Jurkat, Clone E6-1 (cell line): ENCODE measurements around the gene USP33. TPM values are rescaled to one million over a fixed set of nuclear protein-coding genes. Genes with fewer than 3 reads are reported as not detected.
A peak's percentile ranks its signal among the peaks of the same experiment; 100 is the strongest.
"Not testable (repeated sequence)": the region's sequence is repeated elsewhere in the genome, so short reads cannot be mapped to it uniquely, and the experiment has no call there.

ENCODE experiments used
- DNase-seq: peaks from one replicate; pipeline ENCODE4 v3.0.0-alpha.2; 2011; ENCODE audit warnings: low read depth, low spot score
- H3K4me3 ChIP-seq: 2 replicates; pipeline ENCODE4 v1.5.1; 2011; ENCODE audit warnings: mild to moderate bottlenecking, low read length, control low read depth, moderate library complexity
- polyA plus RNA-seq: library from polyadenylated mRNA; unstranded; fragments of >200 nt; gene quantifications from one replicate; pipeline ENCODE4 v1.2.1, GENCODE V29; 2012; ENCODE audit warnings: missing spikeins; ENCODE audit not compliant: insufficient read length, insufficient read depth

Gene USP33
- 21.0 TPM for polyA plus RNA-seq

DNA sequence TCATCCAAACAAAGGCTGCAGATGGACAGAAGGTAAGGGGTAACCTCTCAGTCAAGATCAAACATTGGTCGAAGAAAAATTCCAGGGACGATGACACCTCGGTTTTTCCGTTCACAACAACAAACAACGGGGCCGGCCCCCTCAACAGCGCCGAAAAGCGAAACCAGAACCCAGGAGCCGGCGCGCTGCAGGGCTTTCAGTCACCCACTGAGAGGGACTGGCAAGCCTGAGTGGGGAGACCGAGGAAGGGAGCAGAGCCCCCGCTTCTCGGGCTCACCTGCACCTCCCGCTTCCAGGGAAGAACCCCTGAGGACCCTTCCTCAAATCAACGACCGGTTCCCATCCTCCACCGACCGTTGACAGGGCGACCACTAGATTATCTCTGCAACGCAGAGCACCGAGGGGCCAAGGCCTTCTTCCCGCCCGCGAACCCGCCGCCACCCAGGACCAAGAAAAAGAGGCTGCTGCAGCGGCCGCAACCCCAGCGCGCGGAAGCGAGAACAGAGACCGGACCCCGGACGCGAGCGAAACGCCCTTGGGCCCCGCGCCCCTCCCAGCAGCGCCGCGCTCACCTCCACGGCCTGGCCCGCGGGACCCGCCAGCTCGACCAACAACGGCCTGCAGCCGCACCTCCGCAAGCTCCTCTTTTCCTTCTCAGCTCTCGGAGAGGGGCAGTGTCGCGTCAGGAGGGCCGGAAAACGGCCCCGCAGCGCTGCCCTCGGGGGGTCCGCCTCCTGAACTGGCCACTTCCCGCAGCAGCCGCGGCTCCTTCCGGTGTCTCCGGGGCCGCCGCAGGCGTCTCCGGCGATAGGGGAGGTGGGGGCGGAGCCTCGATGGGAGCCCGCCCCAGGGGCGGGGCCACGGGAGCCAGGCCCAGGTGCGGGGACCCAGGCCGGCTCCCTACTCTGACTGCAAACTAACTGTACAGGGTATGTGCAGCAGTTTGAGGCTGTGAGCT lies at the start of gene USP33:
Gene USP33, minus strand, starts transcription at position 782 of the 958 bp plus-strand sequence. CDS start 18,155 bp downstream, outside the sequence.
- peak within 1 kb of the TSS; percentile 90 for H3K4me3 ChIP-seq
- peak; percentile 73 for DNase-seq

DNA sequence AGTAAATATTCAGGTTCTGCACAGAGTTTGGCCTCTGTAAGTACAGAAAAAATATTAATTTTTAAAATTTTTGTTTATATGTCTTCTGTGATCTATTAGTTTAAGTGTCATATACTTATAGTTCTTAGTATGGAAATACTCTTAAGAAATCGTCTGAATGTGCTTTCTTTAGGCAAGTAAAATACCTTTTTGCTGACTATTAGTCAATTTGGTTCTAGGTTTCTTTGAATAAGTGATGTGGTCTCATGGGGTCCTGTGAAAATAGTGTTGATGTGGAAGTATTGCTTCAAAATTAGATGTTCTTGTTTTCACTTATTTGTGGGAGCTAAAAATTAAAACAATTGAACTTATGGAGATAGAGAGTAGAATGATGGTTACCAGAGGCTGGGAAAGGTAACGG lies 43.7 kb upstream of the USP33 start:
- no peak for DNase-seq
- H3K4me3 ChIP-seq = no peak overlapping the region

DNA sequence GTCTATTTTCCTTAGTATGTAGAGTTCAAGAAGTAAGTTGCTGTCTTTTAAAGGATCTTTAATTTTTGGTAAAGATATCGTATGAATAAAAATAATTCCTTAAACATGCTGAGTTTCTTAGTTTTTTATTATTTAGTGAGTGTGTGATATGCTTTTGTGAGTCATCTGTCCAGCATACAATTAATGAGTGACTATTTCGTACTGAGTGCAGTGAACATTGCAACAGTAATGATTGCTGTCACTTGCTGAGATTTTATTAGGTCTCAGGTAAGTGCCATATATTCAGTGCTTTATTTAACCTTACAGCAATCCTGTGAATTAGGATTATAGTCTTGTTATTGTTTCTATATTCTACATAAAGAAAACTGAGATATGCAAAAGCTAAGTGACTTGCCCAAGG lies 42.4 kb upstream of the USP33 start:
- no peak overlapping the region for H3K4me3 ChIP-seq
- DNase-seq = no peak

DNA sequence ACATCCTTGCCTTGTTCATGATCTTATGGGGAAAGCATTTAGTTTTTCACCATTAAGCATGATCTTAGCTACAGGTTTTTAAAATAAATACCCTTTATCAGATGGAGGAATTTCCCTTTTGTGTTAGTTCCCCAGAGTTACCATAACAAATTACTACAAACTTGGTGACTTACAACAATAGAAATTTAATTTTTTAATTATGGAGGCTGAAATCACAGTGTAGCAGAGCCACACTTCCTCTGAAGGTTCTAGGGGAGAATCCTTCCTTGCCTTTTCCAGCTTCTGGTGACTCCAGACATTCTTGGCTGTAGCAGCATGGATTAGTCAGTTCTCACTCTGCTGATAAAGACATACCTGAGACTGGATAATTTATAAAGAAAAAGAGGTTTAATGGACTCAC lies 38.3 kb upstream of the USP33 start:
- H3K4me3 ChIP-seq = no peak overlapping the region
- DNase-seq = no peak

DNA sequence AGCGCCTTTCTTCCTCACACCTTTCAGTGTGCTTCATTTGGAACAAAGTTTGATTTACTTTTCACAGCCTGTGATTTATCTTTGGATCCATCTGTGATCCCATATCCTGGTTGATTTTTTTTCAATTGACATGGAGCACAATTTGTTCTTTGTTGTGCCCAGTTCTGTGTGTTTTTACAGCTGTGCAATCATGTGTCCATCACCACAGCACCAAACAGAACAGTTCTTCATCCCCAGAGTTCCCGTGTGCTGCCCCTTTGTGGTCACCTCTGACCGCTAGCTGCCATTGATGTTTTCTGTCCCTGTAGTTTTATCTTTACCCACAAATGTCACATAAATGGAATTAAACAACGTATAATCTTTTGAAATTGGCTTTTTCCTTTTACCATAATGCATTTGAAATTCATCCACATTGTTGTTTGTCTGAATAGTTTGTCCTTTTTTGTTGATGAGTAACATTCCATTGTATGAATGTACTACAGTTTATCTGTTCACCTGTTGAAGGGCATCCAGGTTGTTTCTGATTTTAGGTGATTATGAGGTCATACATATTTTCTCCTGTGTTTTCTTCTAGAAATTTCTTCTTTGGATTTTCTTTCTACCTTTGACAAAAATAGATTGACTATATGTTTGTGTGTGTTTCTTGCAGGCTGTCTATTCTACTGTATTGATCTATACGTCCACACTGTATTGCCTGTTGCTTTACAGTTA lies 37.2 kb upstream of the USP33 start:
- no peak for DNase-seq
- no peak overlapping the region for H3K4me3 ChIP-seq

DNA sequence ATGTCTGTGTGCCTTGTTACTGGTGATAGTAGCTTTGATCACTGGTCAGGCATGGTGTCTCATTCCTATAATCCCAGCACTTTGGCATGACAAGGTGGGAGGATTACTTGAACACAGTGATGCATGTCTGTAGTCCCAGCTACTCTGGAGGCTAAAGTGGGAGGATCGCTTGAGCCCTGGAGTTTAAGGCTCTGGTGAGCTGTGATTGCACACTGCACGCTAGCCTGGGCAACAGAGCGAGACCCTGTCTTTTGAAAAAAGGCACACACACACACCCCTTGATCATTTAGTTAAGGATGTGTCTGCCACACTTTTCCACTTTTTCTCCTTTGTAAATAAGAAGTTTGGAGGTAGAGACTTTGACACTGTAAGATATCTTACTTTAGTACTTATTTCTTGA lies 34.9 kb upstream of the USP33 start:
- DNase-seq = no peak
- no peak overlapping the region for H3K4me3 ChIP-seq

DNA sequence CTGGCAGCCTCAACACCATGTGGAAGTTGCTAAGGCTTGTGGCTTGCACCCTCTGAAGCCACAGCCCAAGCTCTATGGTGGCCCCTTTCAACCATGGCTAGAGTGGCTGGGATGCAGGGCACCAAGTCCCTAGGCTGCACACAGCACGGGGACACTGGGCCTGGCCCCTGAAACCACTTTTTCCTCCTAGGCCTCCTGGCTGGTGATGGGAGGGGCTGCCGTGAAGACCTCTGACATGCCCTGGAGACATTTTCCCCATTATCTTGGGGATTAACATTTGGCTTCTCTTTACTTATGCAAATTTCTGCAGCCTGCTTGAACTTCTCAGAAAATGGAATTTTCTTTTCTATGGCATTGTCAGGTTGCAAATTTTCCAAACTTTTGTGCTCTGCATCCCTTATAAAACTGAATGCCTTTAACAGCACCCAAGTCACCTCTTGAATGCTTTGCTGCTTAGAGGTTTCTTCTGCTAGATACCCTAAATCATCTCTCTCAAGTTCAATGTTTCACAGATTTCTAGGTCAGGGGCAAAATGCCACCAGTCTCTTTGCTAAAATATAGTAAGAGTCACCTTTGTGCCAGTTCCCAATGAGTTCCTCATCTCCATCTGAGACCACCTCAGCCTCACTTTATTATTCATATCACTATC lies 26.6 kb upstream of the USP33 start:
- not testable (repeated sequence) for H3K4me3 ChIP-seq, DNase-seq

DNA sequence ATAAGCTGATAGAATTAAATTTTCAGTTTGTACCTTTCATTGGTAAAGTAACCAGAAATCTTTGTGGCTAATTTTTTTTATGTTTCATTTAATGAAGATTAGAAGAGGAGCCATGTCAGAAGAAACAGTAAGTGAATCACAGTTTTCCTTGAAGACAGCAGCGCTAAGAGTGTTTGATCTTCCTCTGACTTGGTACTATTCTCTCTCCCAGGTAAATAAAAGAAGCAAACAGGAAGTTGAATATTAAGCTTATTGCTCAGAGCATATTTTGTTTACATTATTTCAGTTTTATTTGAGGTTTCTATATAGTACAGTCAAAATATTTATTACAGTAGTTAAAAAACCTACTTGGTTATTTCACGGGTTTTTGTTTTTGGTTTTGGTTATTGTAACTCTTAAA lies 23.5 kb upstream of the USP33 start:
- H3K4me3 ChIP-seq = no peak overlapping the region
- DNase-seq = no peak

DNA sequence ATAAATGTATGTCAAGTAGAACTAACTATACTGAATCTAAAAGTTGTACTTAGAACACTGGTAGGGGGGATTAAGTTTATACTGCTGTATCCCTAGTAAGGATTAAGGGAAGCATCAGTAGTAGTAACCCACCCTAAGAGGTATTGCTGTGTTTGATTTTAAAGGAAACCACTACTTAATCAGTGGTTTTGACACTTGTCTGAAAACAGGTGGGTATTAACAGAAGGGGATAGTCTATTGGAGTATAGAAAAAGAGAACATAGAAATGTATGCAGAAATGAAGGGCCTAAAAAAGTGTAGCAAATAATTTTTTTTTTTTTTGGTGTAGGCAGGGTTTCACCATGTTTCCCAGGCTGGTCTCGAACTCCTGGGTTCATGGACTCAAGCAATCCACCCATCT lies 22.0 kb upstream of the USP33 start:
- H3K4me3 ChIP-seq = no peak overlapping the region
- DNase-seq = no peak

DNA sequence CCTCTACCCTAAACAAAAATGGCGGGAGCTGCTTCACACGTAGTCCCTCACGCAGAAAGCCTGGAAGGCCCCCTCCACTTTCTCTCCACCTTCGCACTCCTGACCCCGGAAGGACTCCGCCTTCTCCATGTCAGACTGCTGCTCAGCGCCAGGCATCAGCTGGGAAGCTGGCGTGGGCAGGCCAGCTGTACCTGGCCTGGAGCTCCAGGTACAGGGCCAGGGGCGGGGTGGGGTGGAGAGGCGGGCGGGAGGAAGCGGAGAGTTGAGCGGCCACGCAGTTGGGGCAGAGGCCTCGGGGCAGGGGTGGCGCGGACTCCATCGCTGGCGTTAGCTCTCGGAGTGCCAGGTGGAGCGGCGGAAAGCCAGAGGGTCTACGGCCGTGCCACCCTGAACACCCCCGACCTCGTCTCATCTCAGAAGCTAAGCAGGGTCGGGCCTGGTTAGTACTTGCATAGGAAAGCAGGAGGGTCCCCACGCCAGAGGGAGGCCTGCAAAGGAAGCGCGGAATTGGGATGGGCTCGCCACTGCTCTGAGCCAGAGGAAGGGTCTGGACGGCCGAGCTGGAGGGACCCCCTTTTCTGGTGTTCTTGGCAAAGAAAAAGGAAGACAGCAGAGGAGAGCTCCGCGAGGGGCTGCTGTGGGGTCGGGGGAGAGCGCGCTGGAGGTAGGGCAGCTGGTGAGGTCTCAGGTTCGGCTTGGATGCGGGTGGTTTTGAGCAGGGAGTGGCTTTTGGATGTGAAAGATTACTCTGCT lies 20.1 kb upstream of the USP33 start, which contains the start of gene MIGA1:
Gene MIGA1, plus strand, starts transcription at position 121 of the 753 bp plus-strand sequence. CDS start 3,604 bp downstream, outside the sequence.
- DNase-seq = peak; percentile 92
- H3K4me3 ChIP-seq = peak within 1 kb of the TSS; percentile 94

DNA sequence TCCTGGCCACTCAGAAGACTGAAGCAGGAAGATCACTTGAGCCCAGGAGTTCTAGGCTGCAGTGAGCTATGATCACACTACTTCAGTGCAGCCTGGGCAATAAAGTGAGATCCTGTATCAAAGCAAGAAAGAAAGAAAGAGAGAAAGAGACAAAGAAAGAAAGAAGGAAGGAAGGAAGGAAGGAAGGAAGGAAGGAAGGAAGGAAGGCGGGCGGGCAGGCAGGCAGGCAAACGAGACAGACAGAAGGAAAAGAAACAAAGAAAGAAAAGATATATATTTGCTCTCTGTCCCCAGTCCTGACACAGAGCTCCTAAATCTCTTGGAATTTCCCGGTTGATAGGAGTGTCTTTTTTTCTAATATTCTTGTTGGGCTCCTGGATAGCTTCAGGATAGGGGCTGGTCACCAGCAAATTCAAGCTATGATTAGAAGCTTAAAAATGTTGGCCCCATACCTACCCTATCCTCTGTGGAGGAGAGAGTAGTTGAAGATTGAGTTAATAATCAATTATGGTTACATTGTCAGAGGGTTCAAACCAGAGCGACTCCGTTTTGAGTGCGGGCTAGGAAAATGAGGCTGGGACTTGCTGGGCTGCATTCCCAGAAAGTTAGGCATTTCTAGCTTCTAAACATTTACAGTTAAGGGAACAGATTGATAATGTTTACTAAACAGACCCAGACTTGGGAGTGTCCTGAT lies 16.5 kb upstream of the USP33 start:
- H3K4me3 ChIP-seq = no peak overlapping the region
- DNase-seq = no peak

DNA sequence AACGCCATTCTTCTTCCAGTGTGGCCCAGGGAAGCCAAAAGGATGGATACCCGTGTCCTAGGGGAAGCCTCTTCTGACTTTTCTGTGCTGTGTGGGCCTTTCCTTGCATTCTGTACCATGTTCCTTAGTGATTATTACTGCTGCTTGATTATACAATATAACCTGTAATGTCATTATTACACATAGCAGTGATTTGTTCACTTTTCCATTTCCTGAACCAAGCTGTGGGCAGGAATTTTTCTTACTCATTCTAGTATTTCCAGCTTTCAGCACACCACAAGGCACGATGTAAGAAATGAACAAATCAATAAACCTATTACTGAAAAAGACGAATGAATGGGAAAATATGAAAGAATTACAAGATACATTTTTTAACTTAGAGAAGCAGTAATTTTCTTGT lies 8.4 kb upstream of the USP33 start:
- no peak for DNase-seq

DNA sequence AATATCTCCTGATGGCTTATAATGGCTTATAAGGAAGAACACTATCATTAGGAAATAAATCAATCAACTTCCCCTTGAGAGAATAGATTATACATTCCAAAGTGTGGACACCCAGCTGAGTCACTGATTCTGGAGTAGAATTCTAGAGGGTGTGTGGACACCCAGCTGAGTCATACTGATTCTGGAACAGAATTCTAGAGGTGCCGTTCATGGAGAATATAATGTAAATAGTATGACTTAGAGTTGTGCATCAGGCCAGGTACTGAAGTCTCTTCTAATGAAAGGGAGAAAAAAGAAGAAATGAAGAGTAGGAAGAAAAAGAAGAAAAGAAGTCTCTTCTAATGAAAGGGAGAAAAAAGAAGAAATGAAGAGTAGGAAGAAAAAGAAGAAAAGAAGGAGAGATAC lies 2.4 kb upstream of the USP33 start:
- H3K4me3 ChIP-seq = no peak overlapping the region
- no peak for DNase-seq

More for the DNA sequence above, 8.4 kb upstream of the USP33 start:
- no peak overlapping the region for H3K4me3 ChIP-seq

DNA sequence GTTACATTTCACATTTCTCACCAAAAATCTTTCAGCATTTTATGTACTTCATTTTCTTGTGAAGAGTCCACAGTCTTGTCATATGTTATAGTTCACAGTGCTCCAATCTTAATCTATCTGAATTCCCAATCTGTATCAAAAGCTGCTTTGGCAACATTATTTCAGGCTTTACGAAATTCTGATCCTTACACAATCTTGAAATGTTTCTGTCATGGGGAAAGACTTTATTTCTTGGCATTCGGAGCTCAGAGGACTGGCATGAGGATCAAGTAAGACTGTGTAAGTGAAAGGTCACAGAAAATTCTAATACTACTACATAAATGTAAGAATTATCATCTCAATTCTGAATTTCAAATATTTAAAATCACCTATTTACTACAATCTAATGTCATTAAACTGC lies 2.0 kb downstream of the USP33 start:
- no peak for DNase-seq
- no peak overlapping the region for H3K4me3 ChIP-seq

DNA sequence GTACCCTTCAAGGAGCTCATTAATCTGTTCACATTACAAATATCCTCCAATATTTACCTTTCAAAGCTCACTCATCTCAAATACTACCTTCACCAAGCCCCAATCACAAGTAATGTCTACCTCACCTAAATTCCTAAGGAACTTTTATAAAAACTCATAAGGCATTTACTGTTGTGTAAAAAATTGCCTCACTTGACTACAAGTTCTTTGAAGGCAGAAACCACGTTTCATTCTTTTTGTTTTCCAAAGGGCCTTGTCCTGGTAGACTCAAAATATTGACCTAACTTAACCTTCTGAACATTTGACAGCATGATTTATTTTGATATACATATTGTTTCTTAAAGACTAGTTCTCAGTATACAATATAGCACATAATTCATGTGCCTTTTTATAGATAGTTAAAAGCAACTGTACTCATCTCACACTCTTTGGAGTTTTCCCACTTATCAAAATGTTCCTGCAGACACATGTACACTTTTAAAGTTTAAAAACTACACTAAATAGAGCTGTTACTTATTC lies 2.5 kb downstream of the USP33 start:
- no peak overlapping the region for H3K4me3 ChIP-seq
- no peak for DNase-seq

DNA sequence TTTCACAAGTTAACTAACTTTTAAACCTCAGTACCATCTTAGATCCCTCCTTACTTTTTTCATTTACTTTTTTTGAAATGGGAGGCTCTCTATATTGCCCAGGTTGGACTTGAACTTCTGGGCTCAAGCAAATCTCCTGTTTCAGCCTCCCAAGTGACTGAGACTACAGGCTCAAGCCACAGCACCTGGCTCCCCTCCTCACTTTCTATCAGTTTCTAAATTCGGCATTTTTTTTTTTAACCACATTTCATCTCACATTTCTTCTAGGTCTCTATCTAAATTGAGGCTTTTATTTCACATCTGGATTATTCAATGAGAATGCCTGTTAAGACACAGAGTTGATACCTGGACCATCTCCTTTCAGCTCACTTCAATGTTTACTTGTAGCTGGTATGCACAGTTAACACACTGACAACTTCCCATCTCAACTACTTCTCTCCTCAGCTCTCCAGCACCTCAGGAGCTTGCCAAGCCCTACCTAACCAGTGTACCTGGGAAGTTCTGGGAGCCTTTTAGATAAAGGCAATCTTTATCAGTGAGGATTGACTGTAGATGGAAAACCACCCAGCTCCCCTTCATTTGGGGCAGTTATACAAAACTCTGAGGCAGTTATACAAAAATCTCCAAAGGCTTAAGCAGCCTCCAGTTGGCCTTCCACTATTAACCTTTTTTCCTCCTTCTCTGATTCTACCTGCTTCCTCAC lies 3.4 kb downstream of the USP33 start:
- no peak for DNase-seq
- no peak overlapping the region for H3K4me3 ChIP-seq

DNA sequence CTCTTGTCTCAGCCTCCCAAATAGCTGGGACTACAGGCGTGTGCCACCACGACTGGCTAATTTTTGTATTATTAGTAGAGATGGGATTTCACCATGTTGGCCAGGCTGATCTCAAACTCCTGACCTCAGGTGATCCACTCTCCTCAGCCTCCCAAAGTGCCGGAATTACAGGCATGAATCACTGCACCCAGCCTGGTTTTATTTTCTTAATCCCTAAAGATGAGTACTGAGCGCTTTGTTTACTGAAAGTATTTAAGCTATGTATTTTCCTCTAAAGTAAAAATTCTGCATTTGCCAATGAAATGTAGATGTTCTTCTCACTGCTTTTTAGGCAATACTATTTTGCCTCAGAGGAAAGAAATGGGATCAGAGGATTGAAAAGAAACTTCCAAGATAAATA lies 10.2 kb downstream of the USP33 start:
- DNase-seq, H3K4me3 ChIP-seq: not testable (repeated sequence)

DNA sequence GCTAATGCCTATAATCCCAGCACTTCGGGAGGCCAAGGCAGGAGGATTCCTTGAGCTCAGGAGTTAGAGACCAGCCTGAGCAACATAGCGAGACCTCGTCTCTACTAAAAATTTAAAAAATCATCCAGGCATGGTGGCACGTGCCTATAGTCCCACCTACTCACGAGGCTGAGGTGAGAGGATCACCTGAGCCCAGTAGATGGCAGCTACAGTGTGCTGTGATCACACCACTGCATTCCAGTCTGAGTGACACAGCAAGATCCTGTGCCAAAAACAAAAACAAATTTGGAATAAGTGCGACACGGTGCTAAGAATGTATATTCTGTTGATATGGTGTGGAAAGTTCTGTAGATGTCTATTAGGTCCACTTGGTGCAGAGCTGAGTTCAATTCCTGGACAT lies 15.1 kb downstream of the USP33 start:
- H3K4me3 ChIP-seq = no peak overlapping the region
- no peak for DNase-seq
